Gastroesophageal sphincter (tissue), 4 donors: ENCODE data around the gene SNPH. TPM values are rescaled to one million over a fixed set of nuclear protein-coding genes. Genes with fewer than 3 reads are reported as not detected.

ENCODE experiments used
- ATAC-seq: fragments of 150-250 bp; one replicate; pipeline ENCODE4 v1.9.1; 2016; ENCODE audit warnings: mild to moderate bottlenecking, moderate library complexity
- H3K27ac ChIP-seq, 4 donors: fragments of 200-600 bp; sonication (generic) in 3 of 4; 1 replicate in 3 of 4; 2 replicates in 1 of 4; pipeline ENCODE4 v1.5.1; 2016 to 2019
- H3K27me3 ChIP-seq: fragments of 200-600 bp; sonication (generic); one replicate; pipeline ENCODE4 v1.5.1; 2019
- H3K36me3 ChIP-seq, 2 donors: fragments of 200-600 bp; sonication (generic); one replicate each; pipeline ENCODE4 v1.5.1; 2019; ENCODE audit warnings: control low read depth in 1 of 2
- H3K4me1 ChIP-seq, 3 donors: fragments of 200-600 bp; sonication (generic); 1 replicate in 2 of 3; 2 replicates in 1 of 3; pipeline ENCODE4 v1.5.1; 2016 to 2019; ENCODE audit warnings: control low read depth in 2 of 3
- H3K4me3 ChIP-seq, 2 donors: fragments of 200-600 bp; sonication (generic); one replicate each; pipeline ENCODE4 v1.5.1; 2019; ENCODE audit warnings: mild to moderate bottlenecking in 1 of 2, moderate library complexity in 1 of 2
- H3K9me3 ChIP-seq, 3 donors: fragments of 200-600 bp; sonication (generic); one replicate each; pipeline ENCODE4 v1.5.1; 2017 to 2019; ENCODE audit warnings: control low read depth in 2 of 3
- CTCF ChIP-seq, 4 experiments: fragments of 200-600 bp in 2 of 4; fragments of 450-650 bp in 2 of 4; sonication (generic) in 1 of 4; IDR thresholded peaks; one replicate each; pipeline ENCODE4 v1.5.1; 2017 to 2019; ENCODE audit warnings: antibody characterized with exemption in 4 of 4, mild to moderate bottlenecking in 2 of 4, moderate library complexity in 2 of 4
- EP300 ChIP-seq: sonication (generic); formaldehyde crosslinking; IDR thresholded peaks from one replicate; pipeline ENCODE4 v1.6.1; 2017; ENCODE audit warnings: antibody characterized with exemption, mild to moderate bottlenecking
- POLR2A ChIP-seq, 2 donors: fragments of 450-650 bp; IDR thresholded peaks; one replicate each; pipeline ENCODE4 v1.6.1; 2017; ENCODE audit warnings: antibody characterized with exemption in 2 of 2, mild to moderate bottlenecking in 2 of 2, moderate library complexity in 1 of 2
- POLR2AphosphoS5 ChIP-seq: sonication (generic); formaldehyde crosslinking; IDR thresholded peaks from one replicate; pipeline ENCODE4 v1.6.1; 2017; ENCODE audit warnings: antibody characterized with exemption
- WGBS, 2 donors: methylation state at CpG; one replicate each; pipeline ENCODE4 v1.1.5; 2018; ENCODE audit warnings: low coverage in 1 of 2; 5-methylcytosine and 5-hydroxymethylcytosine counted together
- total RNA-seq, 4 donors: library from RNA; depleted of rRNA; stranded (reverse); fragments of >200 nt; gene quantifications; one replicate each; pipeline ENCODE4 v1.1.0, GENCODE V29; 2016

The SNPH gene
- total RNA-seq, 4 donors from 2014 or later, result 9.8 to 31.6 (median 12.5) TPM

- Histone ChIP-seq H3K4me3 (no peak overlapping the region), H3K9me3 (no peaks in the 10 kb centered on the region), H3K27ac (no peak overlapping the region), H3K36me3 (peaks cover 0 to 75% of the 10 kb centered on the region in 2 donors), H3K27me3 (no peaks in the 10 kb centered on the region), H3K4me1 (no peaks in the 10 kb centered on the region)
- no peak for ATAC-seq
- 57 to 81% methylated on average over 8 of the region's 12 CpGs for WGBS, 2 donors
- TF ChIP-seq POLR2AphosphoS5 (no peak), EP300 (no peak), POLR2A (IDR thresholded peaks at IDR 0.05) (no peak), CTCF (IDR thresholded peaks at IDR 0.05) (no peak)
These were observed 36.8 kb downstream of the SNPH start for GRCh38 chr20:1302685-1303541.

GRCh38 chr20:1304710-1305515 lies 38.8 kb downstream of the SNPH start:
- H3K36me3 ChIP-seq, result peaks cover 0 to 59% of the 10 kb centered on the region in 2 donors
- no peak overlapping the region for H3K4me3 ChIP-seq
- WGBS, 2 donors, result 65% methylated on average over 5 of the region's 31 CpGs; no CpG with 5 or more reads in 1 of the 2 donors
- TF ChIP-seq POLR2A (IDR thresholded peaks at IDR 0.05) (no peak), CTCF (IDR thresholded peaks at IDR 0.05) (no peak), EP300 (no peak), POLR2AphosphoS5 (no peak)
- no peak overlapping the region for H3K27ac ChIP-seq
- no peaks in the 10 kb centered on the region for H3K27me3 ChIP-seq
- H3K4me1 ChIP-seq, result no peaks in the 10 kb centered on the region
- no peaks in the 10 kb centered on the region for H3K9me3 ChIP-seq
- no peak for ATAC-seq

GRCh38 chr20:1305712-1306111 lies 39.6 kb downstream of the SNPH start:
- TF ChIP-seq POLR2A (IDR thresholded peaks at IDR 0.05) (no peak), EP300 (no peak), POLR2AphosphoS5 (no peak), CTCF (IDR thresholded peaks at IDR 0.05) (no peak)
- Histone ChIP-seq H3K36me3 (peaks cover 0 to 51% of the 10 kb centered on the region in 2 donors), H3K27me3 (no peaks in the 10 kb centered on the region), H3K9me3 (no peaks in the 10 kb centered on the region), H3K4me1 (no peaks in the 10 kb centered on the region), H3K27ac (no peak overlapping the region), H3K4me3 (no peak overlapping the region)
- ATAC-seq, result no peak
- no CpG with 5 or more reads among the region's 24 CpGs for WGBS, 2 donors

- whole genome bisulfite sequencing, 2 donors, result 82 to 100% methylated on average over 4 of the region's 14 CpGs
- no peaks in the 10 kb centered on the region for H3K27me3 ChIP-seq
- H3K9me3 ChIP-seq, result no peaks in the 10 kb centered on the region
- TF ChIP-seq POLR2A (IDR thresholded peaks at IDR 0.05) (no peak), CTCF (IDR thresholded peaks at IDR 0.05) (no peak), EP300 (no peak), POLR2AphosphoS5 (no peak)
- H3K4me3 ChIP-seq, result no peak overlapping the region
- ATAC-seq, result no peak
- no peak overlapping the region for H3K27ac ChIP-seq
- peaks cover 0 to 45% of the 10 kb centered on the region in 2 donors for H3K36me3 ChIP-seq
- no peaks in the 10 kb centered on the region for H3K4me1 ChIP-seq
These were observed 40.4 kb downstream of the SNPH start for GRCh38 chr20:1306316-1307135.
